Activated naive CD4-positive, alpha-beta T cell treated with anti-CD3 and anti-CD28 coated beads, Interleukin-2, amount 50 U/mL, for 16 hours (primary cell): ENCODE results near the gene NUAK2.
"Not testable (repeated sequence)": the region's sequence is repeated elsewhere in the genome, so short reads cannot be mapped to it uniquely, and the experiment has no call there.

Experiments used
- DNase-seq: peaks from one replicate; pipeline ENCODE4 v3.0.0-alpha.2; 2020

NUAK2 gene

DNA sequence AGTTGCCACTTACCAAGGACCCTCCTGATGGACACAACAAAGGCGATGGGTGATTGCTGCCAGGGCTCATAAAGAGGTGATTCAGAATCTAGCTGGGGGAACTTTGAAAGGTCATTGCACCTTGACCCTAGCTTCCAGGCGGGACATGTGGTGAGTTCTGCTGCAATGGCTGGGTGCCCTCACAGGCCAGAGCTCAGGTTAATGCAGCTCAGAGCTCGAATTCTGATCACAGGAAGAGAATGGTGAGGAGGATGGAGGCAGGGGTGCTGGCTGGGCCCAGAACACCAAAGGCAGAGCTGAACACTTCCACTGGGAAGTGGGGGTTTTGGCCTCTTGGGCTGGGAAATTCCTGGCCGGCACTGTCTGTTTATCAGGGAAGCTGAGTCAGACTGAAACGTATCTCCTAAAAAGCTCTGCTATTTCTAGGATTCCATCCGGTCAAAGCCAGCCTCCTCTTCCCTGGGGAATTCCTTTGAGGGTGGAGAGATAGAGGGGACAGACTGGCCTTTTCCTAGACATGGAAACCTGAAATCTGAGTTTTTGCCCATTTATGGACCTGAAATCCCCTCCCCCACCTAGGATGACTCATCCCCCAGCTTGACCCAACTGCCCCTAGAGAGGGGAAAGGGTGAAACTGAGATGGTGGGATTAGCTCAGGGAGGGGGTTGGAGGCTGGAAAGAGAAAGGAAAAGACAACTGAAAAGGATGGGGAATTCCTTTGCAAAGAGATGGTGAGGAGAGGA lies 27.2 kb downstream of the NUAK2 start:
- DNase-seq, result no peak

DNA sequence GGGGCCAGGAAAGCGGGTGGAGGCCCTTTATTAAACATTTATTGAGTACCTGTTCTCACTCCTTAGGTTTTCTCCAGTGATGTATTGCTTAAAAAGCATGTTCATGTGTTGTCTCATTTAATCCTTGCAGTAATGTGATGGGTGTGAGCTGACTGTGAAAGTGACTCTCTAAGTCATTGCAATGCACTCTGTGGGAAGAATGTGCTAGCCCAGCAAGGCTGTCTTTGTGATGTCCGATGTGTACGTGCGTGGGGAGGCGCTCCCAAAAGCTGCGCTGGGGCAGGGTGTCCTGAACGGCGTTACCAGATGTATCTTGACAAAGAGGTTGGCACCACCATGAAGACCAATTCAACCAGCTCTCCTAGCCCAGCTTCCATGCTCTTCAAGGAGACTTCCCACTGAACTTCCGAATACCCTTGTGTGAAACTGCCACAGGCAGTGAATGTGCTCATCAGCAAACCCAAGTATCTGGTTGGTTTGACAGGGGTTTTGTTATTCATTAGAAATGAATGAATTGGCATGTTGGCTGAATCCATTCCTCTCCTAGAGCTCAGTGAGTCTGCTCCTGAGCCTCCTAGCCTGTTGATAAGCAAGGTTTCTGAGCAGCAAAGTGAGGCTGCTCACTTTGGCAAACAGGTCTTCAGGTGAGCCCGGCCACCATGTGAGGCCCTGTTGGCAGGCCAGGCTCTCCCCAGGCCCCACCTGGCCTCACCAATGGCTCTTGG lies 28.0 kb downstream of the NUAK2 start:
- DNase-seq, result no peak

DNA sequence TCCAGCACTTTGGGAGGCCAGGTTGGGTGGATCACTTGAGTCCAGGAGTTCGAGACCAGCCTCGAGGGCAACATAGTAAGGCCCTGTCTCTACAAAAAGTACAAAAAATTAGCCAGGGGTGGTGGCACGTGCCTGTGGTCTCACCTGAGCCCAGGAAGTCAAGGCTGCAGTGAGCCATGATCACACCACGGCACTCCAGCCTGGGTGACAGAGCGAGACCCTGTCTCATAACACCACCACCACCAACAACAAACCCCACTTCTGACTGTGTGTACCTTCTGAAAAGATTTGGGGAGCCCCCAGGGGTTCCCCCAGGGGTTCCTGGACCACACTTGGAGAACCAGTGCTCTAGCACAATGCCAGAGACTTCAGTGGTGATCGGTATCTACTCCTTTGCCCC lies 29.9 kb downstream of the NUAK2 start:
- no peak for DNase-seq

DNA sequence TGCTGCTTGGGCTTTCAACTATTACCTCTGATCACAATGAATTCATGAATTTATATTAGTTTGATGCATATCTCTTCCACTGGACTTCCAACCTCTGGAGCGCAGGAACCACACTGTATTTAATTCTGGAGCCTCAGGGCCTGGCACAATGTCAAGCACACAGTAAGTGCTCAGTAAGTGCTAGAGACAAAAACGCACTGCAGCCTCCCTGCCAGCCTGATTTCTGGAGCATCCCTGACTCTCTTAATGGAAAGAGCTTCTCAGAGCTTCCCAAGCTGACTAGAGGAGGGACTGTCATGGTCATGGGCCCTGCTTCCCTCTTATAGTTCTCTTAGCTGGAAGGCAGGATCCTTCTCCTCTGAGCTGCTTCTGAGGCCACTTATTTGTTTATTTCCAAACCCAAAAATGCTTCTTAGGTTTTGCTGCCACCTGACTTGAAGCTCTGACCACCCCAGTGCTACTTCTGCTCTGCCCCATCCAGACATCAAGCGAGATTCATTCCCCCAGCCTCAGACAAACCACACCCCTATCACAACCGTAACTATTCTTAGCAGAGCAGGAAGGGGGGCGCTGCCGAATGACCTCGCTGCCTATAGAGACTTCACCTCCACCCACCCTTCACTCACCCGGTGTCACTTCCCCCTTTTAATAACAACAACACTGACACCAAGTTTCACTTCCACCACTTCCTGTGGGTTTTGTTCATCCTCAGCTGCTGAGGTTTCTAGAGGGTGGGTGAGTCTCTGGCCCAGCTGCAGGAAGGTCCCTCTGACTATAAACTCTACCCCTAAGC lies 33.6 kb downstream of the NUAK2 start:
- peak; percentile 70 for DNase-seq

DNA sequence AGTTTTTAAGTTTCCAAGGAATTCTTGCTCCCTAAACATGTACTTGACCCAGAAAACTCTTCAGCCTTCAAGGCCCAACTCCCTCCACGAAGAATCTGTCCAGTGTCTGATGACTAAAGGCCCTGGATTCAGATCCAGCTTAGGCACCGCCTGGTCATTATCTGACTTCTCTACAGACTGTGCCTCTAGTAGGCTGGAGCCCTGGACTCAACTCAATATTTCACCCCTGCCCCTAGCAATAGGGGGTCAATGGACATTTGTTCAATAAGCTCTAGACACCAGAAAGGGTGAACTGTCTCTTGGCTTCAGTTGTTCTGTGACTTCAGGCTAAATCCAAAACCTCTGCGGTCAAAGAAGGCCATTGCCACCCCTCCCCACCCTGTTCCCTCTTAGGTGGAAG lies 34.5 kb downstream of the NUAK2 start:
- no peak for DNase-seq

DNA sequence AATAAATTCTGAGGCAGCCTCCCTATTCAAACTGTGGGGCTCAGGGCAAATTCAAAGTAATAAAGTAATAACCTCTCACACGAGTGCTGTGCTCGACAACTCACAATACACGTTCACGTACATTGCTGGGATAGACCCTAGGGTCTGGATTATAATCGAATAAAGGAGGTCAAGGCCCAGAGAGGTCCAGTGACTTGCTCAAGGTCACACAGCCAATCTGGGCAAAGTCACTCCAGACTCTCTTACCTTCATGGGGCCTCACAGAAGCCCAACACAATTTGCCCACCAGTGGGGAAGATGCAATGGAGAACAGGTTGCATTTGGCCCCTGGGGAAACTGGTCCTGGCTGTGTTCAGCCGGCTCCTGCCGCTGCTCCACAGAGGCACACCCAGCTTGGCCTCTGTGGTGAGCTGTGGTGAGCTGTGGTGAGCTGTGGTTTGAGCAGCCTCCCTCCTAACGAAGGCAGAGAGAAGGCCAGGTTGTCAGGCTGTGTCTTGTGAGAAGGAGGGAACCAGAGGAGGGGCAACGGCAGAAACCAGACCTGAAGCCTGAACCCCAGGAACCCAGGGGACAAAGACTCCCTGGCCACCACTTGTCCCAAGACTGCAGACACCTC lies 35.1 kb downstream of the NUAK2 start:
- DNase-seq, result no peak

DNA sequence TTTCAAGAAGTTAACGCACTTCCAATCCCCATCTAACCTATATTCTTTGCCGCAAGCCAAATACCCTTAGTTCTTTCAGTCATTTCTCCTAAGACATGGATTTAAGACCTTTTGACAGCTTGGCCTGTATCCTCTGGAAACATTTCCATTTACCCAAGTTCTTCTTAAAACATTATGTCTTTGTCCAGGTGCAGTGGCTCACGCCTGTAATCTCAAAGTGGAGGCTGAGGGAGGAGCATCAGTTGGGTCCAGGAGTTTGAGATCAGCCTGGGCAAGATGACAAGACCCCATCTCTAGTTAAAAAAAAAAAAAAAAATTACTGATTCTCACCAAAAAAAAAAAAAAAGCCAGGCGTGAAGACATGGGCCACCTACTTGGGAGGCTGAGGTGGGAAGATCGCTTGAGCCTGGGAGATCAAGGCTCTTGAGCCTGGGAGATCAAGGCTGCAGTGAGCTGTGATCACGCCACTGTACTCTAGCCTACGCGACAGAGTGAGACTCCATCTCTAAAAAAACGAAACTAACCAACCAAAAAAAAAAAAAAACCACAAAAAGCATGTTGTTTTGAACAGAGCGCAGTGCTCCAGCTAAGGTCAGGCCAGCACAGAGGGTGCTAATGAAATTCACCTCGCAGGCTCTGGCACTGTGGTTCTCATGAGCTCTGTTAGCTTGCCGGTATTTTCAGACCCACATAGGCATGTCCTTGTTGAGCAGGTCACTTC lies 36.0 kb downstream of the NUAK2 start:
- peak; percentile 52 for DNase-seq

DNA sequence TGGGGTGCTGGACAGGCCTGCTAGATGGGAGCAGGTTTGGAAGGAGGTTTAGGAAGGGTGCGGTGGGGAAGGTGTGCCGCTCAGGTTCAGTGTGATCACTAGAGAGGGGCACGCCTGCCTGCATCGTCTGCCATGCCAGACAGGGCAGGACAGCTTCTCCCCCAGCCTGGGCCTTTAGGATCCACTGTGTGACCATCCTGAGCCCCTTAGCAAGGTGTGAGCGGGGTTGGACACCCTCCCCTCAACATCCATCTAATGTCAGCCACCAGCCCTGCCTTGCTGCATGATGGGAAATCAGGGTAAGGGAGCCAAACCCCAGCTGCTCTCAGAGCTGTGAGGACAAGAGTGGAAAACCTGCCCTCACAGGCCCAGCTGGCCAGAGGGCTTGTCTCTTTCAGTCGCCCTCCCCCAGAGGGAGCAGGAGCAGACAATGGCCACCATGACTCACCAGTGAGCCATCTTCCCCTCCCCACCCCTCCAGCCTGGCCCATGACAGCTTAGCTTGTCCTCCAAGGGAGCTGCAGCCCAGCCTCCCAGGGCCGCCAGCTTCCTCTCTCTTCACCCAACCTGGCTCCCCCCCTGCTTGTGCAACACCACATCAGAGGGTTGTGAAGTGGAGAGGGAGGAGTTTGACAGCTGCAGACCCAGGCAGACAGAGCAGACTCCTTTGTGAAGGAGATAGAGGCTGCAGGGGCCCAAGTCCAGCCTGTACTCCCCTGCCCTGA lies 37.0 kb downstream of the NUAK2 start:
- peak; percentile 70 for DNase-seq

DNA sequence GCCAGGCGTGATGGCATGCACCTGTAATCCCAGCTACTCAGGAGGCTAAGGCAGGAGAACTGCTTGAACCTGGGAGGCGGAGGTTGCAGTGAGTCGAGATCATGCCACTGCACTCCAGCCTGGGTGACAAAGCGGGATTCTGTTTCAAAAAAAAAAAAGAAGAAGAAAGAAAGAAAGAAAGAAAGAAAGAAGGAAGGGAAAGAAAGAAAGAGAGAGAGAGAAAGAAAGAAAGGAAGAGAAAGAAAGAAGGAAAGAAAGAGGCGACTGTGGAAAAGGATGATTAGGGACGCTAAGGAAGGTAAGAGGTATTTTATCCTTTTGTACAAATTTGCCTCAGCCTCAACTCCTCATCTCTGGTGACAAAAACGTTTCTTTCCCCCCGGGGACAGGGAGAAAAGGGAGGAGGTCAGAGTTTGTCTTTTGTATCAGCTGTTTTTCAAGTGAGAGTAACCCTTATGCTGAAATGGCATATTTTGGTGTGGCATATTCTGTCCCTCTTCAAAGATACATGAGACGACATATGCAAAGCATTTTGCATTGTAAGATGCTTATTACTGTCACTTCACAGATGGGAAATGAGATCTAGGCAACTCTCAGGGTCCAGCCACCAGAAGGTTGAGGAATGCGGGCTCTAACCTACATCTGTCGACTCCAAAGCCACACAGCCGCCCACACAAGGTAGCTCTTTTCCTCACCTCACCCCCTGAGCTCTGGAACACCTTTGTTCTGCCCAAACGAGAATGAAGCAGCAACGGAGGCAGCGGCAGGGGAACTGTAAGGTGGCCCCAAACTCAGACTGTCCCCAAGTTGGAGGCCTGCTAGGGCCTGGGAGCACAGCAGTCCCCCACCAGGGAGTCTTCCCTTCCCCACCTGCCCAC lies 38.0 kb downstream of the NUAK2 start:
- DNase-seq, result no peak

DNA sequence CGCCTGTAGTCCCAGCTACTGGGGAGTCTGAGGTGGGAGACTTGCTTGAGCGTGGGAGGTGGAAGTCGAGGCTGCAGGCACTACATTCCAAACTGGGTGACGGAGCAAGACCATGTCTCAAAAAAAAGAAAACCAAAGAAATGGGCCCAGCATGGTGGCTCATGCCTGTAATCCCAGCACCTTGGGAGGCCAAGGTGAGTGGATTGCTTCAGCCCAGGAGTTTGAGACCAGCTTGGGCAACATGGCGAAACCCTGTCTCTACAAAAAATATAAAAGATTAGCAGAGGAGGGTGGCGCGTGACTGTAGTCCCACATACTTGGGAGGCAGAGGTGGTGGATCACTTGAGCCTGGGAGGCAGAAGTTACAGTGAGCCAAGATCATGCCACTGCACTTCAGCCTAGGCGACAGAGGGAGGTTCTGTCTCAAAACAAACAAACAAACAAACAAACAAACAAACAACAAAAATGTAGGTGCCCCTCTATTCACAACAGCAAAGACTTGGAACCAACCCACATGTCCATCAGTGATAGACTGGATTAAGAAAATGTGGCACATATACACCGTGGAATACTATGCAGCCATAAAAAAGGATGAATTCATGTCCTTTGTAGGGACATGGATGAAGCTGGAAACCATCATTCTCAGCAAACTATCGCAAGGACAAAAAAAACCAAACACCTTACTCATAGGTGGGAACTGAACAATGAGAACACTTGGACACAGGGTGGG lies 40.7 kb downstream of the NUAK2 start:
- not testable (repeated sequence) for DNase-seq

DNA sequence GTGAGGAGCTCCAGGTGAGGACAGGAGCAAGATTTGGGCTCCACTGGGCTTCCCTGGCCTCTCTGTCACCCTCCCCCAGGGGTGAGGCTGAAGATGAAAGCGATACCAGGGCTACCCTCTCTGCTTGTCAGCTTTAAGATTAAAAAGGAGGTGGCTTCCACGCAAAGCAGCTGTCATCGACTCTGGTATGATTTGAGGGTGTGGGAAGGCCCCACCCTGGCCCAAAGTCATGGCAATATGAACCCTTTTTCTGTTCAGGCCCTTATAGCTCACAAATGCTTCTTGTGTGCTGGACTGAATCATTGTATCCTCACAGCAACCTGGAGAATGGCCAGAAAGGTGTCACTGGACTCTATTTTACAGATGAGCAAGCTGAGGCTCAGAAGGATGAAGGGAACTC lies 41.6 kb downstream of the NUAK2 start:
- peak; percentile 32 for DNase-seq

DNA sequence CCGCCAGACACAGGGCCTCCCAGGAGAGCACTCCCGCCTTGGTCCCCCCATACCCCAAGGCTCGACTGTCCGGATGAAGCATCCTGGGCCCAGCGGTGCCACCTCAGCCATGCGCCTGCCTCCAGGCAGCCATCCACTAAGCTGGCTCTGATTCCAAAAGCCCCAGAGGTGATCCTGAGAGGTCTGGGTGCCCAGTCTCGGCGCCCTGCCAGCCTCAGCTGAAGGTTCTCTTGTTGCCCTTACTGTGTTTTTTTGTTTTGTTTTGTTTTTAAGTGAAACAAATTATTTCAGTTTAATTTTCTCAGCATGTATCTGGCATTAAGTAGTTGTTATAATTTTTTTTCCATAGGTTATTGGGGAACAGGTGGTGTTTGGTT lies 44.9 kb downstream of the NUAK2 start:
- no peak for DNase-seq

DNA sequence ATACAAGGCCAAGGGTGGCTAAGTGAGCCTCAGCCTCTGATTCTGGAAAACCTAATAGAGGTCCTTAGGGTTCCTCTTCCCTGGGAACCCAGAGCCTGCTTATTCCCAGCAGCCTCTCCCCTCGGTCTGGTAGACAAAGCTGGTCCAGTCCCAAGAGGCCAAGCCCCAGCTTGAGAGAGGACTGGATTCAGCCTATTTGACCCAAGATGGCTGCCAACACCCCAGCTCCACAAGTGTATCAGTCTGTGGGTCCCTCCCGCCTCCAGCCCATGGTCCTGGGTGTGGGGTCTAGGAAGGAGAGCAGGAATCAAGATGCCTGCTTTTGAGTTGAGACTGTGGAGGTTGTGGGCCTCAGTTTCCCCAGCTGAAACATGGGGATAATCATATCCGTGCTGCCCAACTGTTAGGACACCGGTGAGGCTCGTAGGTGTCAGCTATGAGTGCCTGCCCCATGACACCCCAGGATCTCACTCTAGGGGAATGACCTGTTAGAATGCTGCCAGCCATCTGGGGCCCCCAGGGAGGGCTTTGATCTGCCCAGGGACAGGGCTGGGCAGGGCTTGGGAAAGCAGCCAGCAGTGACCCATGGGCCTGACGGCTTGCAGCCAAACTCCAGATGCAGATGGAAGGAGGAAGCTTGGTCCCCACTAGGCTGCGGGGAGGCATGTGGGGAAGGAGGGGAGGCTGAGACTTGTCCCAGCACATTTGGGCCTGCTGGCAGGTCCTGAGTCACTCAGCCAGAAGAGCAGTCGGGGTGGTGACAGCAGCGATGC lies 45.4 kb downstream of the NUAK2 start:
- no peak for DNase-seq

DNA sequence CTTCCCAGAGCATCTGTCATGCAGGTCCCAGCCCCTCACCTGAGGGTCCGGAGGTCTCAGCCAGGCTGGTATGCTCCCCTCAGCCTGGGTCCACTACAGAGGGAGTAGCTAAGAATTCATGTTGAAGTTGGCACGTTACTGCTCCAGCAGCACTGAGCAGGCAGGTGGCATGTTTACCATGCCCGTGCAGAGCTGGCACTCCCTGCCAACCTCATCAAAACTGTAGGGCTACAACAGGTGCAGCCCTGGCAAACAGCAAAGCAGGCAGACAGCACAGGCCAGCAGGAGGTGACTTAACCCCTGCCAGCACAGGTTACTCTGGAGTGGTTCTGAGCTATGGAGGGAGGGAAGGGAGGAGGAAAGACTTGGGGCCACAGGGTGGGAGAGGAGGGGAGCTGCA lies 46.4 kb downstream of the NUAK2 start:
- no peak for DNase-seq

DNA sequence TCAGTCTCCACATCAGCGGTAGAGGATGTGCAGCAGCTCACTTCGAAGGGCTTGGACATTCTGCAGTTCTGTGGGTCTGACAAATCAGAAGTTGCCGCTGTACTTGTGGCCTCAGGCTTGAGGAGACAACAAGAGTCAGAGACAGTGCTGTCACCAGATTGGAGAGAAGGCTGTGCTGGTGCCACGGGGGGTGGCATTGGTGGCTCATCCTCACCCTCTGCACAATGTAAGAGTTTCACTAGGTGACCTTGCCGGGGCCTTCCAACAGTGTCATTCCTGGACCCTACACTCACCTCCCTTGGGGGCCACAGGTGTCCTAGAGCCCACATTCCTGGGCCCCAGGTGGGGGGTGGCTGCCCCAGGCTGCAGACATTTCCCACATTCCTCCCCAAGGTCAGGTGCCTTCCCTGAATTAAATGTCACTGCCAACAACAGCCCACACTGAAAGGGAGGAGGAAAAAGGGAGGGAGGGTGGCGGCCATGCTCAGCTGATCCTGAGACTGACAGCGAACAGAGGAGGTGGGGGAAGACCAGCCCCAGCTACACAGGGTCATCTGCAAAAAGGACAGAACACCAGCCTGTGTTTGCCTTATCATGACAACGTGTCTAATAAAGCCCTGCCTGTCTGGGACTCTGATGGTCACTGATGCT lies 47.4 kb downstream of the NUAK2 start:
- no peak for DNase-seq

DNA sequence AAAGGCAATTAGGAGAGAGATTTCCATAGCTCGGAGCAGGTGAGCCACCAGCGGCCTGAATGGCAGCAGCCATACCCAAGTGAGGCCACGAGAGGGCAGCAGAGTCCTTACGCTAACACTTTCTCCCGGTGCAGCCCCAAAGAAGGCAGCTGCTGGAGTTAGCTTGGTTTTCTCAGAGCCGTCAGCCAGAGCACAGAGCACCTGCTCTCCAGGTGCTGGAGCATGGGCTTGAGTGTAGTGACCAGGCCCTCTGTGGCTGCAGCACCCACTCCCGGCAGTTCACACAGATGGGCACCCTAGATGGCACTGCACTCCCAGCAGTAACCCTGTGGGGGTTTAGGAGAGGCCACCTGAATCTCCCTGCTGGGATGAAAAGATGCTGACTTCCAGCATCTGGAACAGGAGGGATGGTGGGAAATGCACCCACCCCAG lies 48.0 kb downstream of the NUAK2 start:
- DNase-seq, result peak; percentile 83

DNA sequence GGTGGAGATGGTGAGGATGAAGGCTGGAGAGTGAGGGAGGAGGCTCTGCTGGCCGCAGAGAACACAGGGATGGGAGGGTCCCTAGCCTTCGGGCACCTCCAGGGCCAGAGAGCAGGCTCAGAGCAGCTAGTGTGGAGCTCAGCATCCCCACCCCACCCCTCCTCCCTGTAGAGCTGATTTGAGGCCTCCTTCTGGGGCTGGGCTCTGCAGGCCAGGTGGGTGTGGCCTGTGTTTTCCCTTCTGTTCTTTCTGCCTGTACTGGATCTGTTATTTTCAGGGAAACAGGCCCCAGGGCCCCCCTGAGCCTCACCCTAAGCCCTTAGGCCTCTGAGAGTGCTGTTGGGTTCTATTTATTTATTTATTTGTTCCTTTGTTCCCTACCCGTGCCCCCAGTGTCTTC lies 49.0 kb downstream of the NUAK2 start:
- no peak for DNase-seq

DNA sequence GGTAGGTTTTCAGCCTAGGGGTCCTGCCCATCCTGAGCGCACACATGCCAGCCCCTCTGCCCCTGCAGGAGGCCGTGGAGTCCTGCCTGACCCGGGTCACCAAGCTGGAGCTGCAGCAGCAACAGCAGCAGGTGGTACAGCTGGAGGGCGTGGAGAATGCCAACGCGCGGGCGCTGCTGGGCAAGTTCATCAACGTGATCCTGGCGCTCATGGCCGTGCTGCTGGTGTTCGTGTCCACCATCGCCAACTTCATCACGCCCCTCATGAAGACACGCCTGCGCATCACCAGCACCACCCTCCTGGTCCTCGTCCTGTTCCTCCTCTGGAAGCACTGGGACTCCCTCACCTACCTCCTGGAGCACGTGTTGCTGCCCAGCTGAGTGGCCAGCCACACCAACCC lies 49.8 kb downstream of the NUAK2 start:
- DNase-seq, result no peak

DNA sequence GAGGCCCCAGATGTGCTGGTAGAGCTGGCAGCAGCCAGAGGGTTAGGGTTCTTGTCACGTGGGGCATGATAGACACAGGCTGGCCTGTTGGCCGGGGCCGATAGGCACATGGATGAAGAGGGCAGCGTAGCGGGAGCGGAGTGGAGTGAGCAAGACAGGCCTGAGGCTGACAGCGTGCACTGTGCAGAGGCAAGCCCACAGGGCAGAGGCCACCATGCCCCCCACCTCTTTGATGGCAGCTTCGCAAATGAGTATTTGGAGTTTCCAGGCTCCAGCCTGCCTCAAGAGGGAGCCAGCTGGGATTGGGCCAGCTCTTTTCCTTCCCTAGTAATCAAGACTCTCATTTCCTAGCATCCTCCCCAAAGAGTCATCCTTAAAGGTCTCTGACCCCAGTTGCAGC lies 50.3 kb downstream of the NUAK2 start:
- DNase-seq, result no peak
